HG03460 (cell line): Measurements from ENCODE around the gene UXS1.

Experiments
- ATAC-seq: cut with Tn5 transposase; IDR thresholded peaks from one replicate; pipeline ENCODE4 v1.9.1; 2021; ENCODE audit not compliant: unreplicated experiment

UXS1 gene

GRCh38 chr2:106189764-106190468 is 4.2 kb downstream of the UXS1 start:
- ATAC-seq = no peak

DNA sequence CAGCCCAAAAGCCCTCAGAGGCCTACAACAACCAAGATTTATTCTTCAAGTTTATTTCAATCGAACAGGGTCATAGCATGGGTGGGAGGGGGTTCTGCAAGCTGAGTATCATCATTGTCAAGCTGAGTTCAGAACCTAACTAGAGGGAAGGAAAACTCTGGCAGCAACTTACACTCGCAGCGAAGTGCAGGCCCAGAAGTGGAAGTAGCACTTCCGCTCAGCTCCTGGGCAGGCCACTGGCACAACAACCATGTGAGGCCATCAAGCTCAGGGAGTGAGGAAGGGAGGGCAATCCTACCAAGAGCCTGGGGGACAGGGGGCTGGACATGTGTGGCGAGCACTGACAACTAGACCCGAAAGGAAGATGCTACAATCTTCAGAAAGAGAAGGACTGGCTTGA is 4.8 kb downstream of the UXS1 start:
- no peak for ATAC-seq

DNA sequence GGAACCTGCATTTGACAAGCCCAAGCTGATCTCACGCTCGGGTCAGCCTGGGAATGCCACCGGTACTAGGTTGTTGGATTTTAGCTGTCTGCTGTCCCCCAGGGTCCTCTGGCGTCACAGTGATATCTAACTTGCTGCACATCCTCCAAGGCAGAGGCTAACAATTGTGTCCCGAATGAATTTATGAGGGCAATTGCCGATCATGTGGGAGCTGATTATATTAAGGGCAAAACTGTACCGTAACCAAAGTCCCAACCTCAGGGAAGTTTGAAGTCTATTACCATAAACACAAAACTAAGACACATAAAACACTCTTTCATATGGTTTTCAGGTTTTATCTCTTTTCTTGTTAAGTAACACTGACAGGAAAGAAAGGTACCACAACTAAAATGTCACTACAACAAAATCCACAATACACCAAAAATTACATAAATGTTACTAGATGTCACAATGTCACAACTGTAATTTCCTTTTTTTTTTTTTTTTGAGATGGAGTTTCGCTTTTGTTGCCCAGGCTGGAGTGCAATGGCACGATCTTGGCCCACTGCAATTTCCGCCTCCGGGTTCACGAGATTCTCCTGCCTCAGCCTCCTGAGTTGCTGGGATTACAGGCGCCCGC is 6.7 kb downstream of the UXS1 start:
- ATAC-seq = no peak

GRCh38 chr2:106185475-106186184 is 8.5 kb downstream of the UXS1 start:
- no peak for ATAC-seq

DNA sequence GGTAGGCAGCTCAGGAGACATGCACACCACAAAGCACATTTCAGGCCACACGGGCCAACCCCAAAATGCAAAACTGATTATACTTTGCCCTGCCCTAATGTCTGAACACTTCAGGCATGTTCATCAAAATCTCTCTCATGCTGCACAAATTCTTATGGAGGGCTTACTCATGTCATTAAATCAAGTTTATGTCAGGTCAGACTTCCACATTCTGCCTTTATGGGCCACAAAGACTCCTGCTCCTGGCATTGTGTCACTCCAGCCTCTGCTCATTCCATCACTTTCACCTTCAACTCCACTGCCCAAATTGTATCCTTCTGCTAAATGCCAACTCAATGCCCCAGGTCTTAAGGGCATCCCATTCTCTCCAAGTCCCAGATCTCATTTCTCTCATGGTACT is 9.2 kb downstream of the UXS1 start:
- no peak for ATAC-seq

DNA sequence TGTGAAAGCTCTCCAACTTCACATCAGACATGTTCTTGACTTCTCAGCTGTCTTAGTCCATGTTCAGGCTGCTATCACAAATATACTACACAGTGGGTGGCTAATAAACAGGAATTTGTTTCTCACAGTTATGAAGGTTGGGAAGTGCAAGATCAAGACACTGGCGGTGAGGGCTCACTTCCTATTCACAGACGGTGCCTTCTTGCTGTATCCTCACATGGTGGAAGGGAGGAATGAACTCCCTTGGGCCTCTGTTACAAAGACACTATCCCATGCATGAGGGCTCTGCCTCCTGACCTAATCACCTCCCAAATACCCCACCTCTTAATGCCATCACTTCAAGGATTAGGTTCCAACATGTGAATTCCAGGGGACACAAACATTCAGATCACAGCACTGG is 9.7 kb downstream of the UXS1 start:
- no peak for ATAC-seq

GRCh38 chr2:106183101-106183696 is 10.9 kb downstream of the UXS1 start:
- no peak for ATAC-seq

GRCh38 chr2:106181064-106181463 is 13.0 kb downstream of the UXS1 start:
- ATAC-seq = no peak

DNA sequence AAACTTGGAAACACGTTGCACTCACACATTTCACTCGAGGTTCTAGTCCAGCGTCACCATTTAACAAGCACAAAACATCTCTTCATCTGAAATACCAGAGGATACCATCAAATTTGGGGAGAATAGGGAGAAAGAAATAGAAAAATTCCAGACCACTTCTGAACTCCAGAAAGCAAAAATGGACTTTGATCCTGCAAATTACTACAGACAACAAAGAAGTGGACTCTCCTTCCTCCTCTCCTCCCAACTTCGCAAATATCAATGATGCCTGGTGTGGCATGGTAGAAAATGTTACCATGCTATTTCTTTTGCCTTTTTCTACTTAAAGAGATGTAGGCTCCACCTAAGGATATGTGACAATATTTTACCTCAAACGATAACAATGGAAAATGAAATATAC is 13.5 kb downstream of the UXS1 start:
- ATAC-seq = no peak

GRCh38 chr2:106178716-106179115 is 15.4 kb downstream of the UXS1 start:
- no peak for ATAC-seq

DNA sequence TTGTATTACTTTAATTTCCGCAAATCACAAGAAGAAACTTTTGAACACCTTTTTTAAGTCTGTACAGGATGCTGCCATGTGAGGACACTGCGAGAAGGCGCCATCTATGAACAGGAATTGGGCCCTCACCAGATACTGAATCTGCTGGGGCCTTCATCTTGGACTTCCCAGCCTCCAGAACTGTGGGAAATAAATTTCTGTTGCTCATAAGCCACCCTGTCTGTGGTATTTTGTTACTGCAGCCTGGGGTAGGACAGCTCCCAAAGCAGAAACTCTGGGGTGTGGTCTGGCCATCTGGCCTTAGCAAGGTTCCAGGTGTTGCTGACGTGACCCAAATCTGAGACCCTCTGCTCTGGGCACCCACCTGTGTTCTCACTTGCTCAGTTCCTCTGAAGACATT is 16.5 kb downstream of the UXS1 start:
- no peak for ATAC-seq

DNA sequence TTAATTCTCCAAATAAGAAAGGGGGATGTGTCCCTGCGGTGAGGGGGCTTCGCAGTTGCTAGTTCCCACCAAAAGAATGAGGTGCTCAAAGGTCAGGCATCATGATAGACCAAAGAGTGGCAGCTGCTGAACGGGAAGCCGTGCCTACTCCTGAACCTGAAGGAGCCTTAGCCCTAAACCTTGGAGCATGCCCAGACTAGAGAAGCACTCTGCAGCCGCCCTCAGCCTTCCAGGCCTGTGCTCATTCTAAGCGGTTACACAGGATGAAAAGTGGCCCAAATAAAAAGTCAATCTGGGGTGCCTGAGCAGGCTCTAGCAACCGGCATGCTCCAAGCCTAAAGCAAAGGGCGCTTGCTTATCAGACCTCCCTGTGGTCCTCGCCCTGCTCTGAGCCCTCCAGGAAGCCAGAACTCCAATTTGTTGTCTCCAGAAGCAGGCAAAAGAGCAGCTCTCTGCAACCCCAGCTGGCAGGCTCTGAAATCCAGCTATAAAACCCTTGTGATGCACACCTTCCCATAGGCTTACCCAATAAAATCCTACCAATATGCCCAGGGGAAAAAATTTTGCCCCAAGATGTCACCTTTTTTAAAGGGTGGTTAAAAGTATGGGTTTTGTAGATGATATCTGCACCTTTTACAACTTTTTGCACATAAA is 17.5 kb downstream of the UXS1 start:
- ATAC-seq = no peak

DNA sequence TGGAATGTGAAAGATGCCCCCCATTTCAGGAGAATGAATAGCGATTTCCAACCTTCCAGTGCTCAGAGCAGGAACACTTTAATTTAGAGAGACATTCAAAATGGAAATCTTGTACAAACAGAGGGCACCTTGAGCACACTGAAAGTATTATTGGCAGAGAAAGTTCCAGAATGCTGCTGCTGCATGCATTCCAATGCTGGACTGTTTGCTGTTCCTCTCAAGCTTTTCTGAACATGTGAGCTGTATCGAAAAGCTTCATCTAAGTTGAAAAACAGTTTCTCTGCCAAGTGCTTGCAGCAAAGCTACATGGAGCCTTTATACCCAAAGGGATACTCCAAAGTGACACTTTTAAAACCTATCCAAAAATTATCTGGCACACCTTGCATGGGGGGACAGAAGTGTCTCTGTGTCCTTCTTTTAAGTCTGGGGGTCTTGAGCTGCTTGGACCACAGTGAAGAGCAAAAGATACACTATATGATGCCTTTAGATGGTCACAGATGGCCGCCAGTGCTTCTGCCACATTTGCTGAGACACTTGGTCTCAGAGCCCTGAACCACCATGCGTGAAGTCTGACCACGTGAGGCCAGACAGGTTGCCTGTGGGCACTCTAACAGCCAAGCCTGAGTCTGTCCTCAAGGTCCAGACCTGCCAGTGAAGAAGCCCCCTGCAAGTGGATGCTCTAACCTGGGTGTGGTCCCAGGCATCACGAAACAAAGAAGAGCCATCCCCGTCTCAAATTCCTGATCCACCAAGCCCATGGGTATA is 18.8 kb downstream of the UXS1 start:
- no peak for ATAC-seq

DNA sequence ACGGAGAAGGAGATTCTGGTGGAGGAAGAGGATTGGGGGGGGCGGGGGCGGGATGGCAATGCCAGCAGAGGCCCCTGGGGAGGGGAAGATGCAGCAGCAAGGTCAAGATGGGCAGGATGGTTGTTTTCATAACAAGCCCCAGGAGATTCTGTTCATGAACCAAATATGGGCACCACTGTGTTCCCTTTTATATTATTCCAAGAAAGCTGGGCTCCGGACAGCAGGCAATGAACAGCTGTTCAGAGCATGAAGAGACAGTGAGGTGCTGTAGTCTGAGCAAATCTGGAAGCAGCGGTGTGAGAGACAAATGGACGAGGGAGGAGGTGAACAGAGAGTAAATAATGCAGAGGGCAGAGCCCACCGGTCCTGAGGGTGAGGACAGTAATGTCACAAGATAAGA is 20.0 kb downstream of the UXS1 start:
- ATAC-seq = no peak

DNA sequence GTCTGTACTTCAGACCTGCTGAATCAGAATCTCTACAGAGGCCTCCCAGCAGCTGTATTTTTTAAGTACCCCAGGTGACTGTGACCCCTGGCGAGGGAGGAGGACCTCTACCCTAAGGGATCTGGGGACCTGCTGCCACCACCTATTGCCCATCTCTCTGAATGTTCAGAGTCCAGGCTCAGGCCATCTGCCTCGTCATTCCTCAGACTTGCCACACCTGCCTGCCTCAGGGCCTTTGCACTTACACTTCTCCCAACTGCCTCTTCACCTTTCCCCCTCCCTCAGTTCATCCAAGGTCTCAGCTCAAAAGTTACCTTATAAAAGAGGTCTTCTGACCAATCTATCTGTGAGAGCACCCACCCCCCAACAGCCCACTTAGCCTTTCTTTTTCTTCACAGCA is 21.5 kb downstream of the UXS1 start:
- no peak for ATAC-seq

DNA sequence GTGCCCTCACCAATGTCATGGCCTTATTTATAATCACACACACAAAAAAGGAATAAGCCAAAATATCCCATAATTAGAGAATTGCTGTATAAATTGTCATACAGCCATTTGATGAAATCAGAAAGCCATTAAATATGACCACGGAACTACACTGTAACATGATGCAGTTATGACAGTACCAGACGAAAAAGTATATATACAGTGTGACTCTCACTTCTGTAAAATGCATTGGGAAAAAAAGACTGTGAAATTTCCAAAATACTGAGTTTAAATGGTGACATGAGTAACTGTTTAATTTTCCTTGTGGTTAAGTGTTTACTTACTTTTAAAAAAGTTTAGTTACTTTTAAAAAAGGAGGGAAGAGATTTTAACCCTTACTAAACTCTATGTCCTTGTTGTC is 25.4 kb downstream of the UXS1 start:
- no peak for ATAC-seq

DNA sequence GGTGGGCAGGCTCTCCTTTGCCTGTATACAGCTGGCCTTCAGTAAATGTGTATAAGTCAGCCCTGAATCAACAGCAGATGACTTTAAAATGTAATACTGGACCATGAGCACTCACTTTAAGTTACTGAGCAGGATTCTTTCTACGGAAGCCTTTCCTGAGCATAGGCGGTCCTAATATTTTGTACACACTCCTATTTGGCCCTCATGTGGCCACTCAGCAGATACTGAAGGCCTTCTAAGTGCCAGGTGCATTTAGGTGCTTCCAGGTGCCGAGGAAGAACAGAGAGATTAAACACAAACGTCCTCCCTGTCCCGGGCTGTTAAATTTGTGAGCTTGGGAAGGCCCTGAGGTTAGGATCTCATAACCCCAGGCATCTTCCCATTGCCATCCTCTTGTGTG is 27.0 kb downstream of the UXS1 start:
- no peak for ATAC-seq

DNA sequence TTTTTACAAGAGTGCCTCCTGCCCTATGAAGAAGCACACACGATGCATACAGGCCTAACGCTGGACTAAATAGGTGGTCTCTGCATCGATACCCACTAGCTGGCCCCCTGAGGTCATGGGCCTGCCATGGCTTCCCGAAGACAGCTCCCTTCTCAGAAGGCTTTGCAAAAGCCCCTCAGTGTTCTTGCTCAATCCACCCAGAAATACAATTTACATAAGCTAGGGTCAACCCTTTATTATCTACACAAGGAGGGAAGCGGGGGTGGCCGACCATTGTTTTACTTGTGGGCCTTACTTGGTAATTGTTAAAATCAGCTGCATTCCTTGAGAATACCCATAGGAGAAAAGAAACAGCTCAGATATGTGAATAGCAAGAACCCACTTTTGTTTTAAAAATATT is 28.5 kb downstream of the UXS1 start:
- no peak for ATAC-seq

DNA sequence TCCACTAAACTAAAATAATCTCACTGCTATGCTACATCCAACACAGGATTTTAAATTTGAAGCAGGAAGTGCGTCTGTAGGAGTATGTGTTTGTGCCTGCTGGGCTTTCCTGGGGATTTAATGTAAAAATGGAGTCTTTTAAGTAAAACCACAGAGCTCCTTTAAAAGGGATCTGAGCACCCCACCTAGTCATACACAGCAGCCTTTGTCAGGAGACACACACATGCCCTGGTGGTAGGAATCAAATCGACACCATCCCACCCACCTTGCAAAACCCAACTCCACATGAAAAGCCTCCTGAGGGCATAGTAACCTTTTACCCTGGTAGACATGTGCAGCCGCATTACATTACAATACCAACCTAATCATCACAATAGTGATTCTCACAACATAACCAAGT is 29.1 kb downstream of the UXS1 start:
- no peak for ATAC-seq

GRCh38 chr2:106163948-106164545 is 30.1 kb downstream of the UXS1 start:
- no peak for ATAC-seq
